ENCODE data around the gene GHR.

The GHR gene

DNA sequence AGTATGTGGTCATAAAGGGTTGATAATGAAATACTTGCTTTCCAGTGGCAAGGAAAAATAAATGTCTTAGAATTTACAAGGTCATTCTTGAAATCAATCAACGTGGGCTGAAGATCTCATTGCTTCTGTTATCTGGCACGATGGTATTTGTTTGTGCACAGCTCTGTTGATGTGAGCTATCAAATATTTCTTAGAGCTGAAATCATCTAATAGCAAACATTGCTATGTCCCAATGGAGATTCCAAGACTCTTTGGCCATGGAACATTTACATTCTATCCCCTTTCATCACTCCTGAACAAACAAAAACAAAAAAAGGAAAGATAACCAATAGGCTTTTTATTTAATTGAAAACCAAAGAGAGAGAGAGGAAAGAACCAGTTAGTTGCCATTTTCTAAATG lies 221.9 kb downstream of the GHR start:
- H2AFZ ChIP-seq (ENCODE audit: low read length): no peak overlapping the region
- H3K27me3 ChIP-seq (ENCODE audit: insufficient read depth, low read length): no peaks in the 10 kb centered on the region
- H3K4me3 ChIP-seq (ENCODE audit: low read depth, low read length, poor library complexity, severe bottlenecking): no peak overlapping the region
- H4K20me1 ChIP-seq (ENCODE audit: insufficient read depth, low read length): no peaks in the 10 kb centered on the region
- no peaks in the 10 kb centered on the region for H3K79me2 ChIP-seq (ENCODE audit: insufficient read depth, low read length)
- H3K9me2 ChIP-seq (ENCODE audit: low read depth, low read length): no peaks in the 10 kb centered on the region
- TF ChIP-seq, protein P1, sequence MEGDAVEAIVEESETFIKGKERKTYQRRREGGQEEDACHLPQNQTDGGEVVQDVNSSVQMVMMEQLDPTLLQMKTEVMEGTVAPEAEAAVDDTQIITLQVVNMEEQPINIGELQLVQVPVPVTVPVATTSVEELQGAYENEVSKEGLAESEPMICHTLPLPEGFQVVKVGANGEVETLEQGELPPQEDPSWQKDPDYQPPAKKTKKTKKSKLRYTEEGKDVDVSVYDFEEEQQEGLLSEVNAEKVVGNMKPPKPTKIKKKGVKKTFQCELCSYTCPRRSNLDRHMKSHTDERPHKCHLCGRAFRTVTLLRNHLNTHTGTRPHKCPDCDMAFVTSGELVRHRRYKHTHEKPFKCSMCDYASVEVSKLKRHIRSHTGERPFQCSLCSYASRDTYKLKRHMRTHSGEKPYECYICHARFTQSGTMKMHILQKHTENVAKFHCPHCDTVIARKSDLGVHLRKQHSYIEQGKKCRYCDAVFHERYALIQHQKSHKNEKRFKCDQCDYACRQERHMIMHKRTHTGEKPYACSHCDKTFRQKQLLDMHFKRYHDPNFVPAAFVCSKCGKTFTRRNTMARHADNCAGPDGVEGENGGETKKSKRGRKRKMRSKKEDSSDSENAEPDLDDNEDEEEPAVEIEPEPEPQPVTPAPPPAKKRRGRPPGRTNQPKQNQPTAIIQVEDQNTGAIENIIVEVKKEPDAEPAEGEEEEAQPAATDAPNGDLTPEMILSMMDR (IDR thresholded peaks at IDR 0.05; ENCODE audit: low read length): no peak
- no peak for TF ChIP-seq EZH2 (IDR thresholded peaks at IDR 0.05; ENCODE audit: borderline replicate concordance, low read length)
- no peak overlapping the region for H3K27ac ChIP-seq (ENCODE audit: low read depth, low read length, poor library complexity, severe bottlenecking)
- H3F3A ChIP-seq (ENCODE audit: insufficient read depth, low read length): no peaks in the 10 kb centered on the region
- H3K9me3 ChIP-seq (ENCODE audit: low read length): no peaks in the 10 kb centered on the region
- H3K36me3 ChIP-seq (ENCODE audit: insufficient read depth, low read length): no peaks in the 10 kb centered on the region
- no peak overlapping the region for H3K4me2 ChIP-seq (ENCODE audit: low read length)
- H3K9ac ChIP-seq (ENCODE audit: low read length): no peak overlapping the region
- peaks cover 5% of the 10 kb centered on the region for H3K4me1 ChIP-seq (ENCODE audit: insufficient read depth, low read length, severe bottlenecking)

DNA sequence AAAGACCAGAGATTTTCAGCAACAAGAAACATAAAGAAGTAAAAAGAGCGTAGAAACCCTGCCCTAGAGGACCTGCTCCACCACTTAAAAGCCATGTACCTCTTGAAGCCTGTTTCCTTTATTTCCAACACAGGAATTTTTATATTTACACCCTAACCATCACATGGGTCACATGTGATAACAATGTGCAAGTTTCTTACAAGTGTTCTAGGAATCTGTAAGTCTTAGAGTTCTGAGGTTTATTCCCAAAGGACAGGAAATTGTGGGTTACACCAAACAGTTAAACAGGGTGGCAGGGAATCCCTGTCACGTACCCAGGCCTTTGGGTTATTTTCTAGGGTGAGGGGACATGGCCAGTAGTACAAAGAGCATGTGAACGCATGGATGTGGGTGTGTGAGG lies 224.8 kb downstream of the GHR start:
- Histone ChIP-seq H3K9me2 (ENCODE audit: low read depth, low read length) (no peaks in the 10 kb centered on the region), H3K27ac (ENCODE audit: low read depth, low read length, poor library complexity, severe bottlenecking) (no peak overlapping the region), H3K4me3 (ENCODE audit: low read depth, low read length, poor library complexity, severe bottlenecking) (no peak overlapping the region), H3K36me3 (ENCODE audit: insufficient read depth, low read length) (no peaks in the 10 kb centered on the region), H3K4me2 (ENCODE audit: low read length) (no peak overlapping the region), H3K79me2 (ENCODE audit: insufficient read depth, low read length) (no peaks in the 10 kb centered on the region), H3K9me3 (ENCODE audit: low read length) (no peaks in the 10 kb centered on the region), H4K20me1 (ENCODE audit: insufficient read depth, low read length) (no peaks in the 10 kb centered on the region), H3F3A (ENCODE audit: insufficient read depth, low read length) (no peaks in the 10 kb centered on the region), H2AFZ (ENCODE audit: low read length) (no peak overlapping the region), H3K9ac (ENCODE audit: low read length) (no peak overlapping the region), H3K27me3 (ENCODE audit: insufficient read depth, low read length) (no peaks in the 10 kb centered on the region), H3K4me1 (ENCODE audit: insufficient read depth, low read length, severe bottlenecking) (peaks cover 13% of the 10 kb centered on the region)
- TF ChIP-seq EZH2 (IDR thresholded peaks at IDR 0.05; ENCODE audit: borderline replicate concordance, low read length): no peak
- TF ChIP-seq, protein P1 (IDR thresholded peaks at IDR 0.05; ENCODE audit: low read length): no peak

DNA sequence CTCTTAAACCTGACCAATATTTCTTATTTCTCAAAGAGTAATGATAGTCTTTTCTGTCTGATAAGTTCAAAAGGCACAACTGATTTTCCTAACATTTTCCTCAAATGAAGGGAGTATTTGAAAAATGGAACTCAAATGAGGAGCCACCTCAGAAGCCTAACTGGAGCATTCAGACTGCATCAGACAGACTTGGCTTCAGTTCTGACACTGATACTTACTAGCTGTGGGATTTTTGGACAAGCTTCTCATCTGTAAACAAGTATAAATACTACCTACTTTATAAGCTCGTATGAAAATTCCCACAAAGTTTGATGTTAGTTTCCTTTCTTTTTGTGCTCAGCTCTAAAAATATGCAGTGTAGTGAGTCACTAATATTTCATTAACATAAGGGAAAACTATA lies 225.7 kb downstream of the GHR start:
- H3K4me1 ChIP-seq (ENCODE audit: insufficient read depth, low read length, severe bottlenecking): peaks cover 22% of the 10 kb centered on the region
- no peak overlapping the region for H3K4me2 ChIP-seq (ENCODE audit: low read length)
- no peaks in the 10 kb centered on the region for H3K9me2 ChIP-seq (ENCODE audit: low read depth, low read length)
- no peaks in the 10 kb centered on the region for H3K9me3 ChIP-seq (ENCODE audit: low read length)
- H3K27me3 ChIP-seq (ENCODE audit: insufficient read depth, low read length): no peaks in the 10 kb centered on the region
- TF ChIP-seq, protein P1 (IDR thresholded peaks at IDR 0.05; ENCODE audit: low read length): no peak
- TF ChIP-seq EZH2 (IDR thresholded peaks at IDR 0.05; ENCODE audit: borderline replicate concordance, low read length): no peak
- H3F3A ChIP-seq (ENCODE audit: insufficient read depth, low read length): no peaks in the 10 kb centered on the region
- H3K9ac ChIP-seq (ENCODE audit: low read length): no peak overlapping the region
- no peak overlapping the region for H3K4me3 ChIP-seq (ENCODE audit: low read depth, low read length, poor library complexity, severe bottlenecking)
- no peak overlapping the region for H3K27ac ChIP-seq (ENCODE audit: low read depth, low read length, poor library complexity, severe bottlenecking)
- H3K36me3 ChIP-seq (ENCODE audit: insufficient read depth, low read length): no peaks in the 10 kb centered on the region
- H3K79me2 ChIP-seq (ENCODE audit: insufficient read depth, low read length): no peaks in the 10 kb centered on the region
- H4K20me1 ChIP-seq (ENCODE audit: insufficient read depth, low read length): no peaks in the 10 kb centered on the region
- no peak overlapping the region for H2AFZ ChIP-seq (ENCODE audit: low read length)
